PC-3 (cell line): ENCODE measurements around the gene COL25A1. TPM values are rescaled to one million over a fixed set of nuclear protein-coding genes. Genes with fewer than 3 reads are reported as not detected.

ENCODE experiments used
- ATAC-seq: fragments of 200-7000 bp; cut with Tn5 transposase; 2 replicates; pipeline ENCODE4 v1.9.1; 2020; ENCODE audit warnings: mild to moderate bottlenecking, moderate library complexity
- BruUV-seq: library from RNA; stranded (reverse); fragments of 400-500 nt; replicated peaks from 2 replicates; lab custom pipeline; 2021; lab: Mats Ljungman, UMichigan
- CTCF ChIA-PET: fragments of 300-600 bp; sonication (Branson Sonifier 250); formaldehyde crosslinking; loops from one replicate; lab custom pipeline; 2022; ENCODE audit warnings: antibody characterized with exemption; lab: Charles Lee
- POLR2A ChIA-PET: fragments of 300-600 bp; sonication (Branson Sonifier 250); formaldehyde crosslinking; loops from one replicate; lab custom pipeline; 2022; ENCODE audit warnings: antibody characterized with exemption; ENCODE audit not compliant: unreplicated experiment; lab: Charles Lee
- DNase-seq: peaks from one replicate; pipeline ENCODE4 v3.0.0-alpha.2; 2015
- H2AFZ ChIP-seq: fragments of 300-600 bp; sonication (generic); 2 replicates; pipeline ENCODE4 v1.6.0; 2016; ENCODE audit warnings: antibody characterized with exemption, low read length
- H3F3A ChIP-seq: fragments of 300-600 bp; sonication (generic); one replicate; pipeline ENCODE4 v1.6.0; 2017; ENCODE audit warnings: antibody characterized with exemption, low read length, control low read depth, mild to moderate bottlenecking; ENCODE audit not compliant: unreplicated experiment
- H3K27ac ChIP-seq: fragments of 300-600 bp; sonication (generic); 2 replicates; pipeline ENCODE4 v1.5.1; 2016; ENCODE audit warnings: mild to moderate bottlenecking, low read length
- H3K27me3 ChIP-seq: fragments of 300-600 bp; sonication (generic); 2 replicates; pipeline ENCODE4 v1.6.1; 2016; ENCODE audit warnings: low read length, mixed read lengths
- H3K36me3 ChIP-seq: fragments of 300-600 bp; sonication (generic); 2 replicates; pipeline ENCODE4 v1.6.1; 2016; ENCODE audit warnings: low read depth, mixed run types, low read length, mixed read lengths
- H3K4me1 ChIP-seq: fragments of 300-600 bp; sonication (generic); 2 replicates; pipeline ENCODE4 v1.5.1; 2016; ENCODE audit warnings: low read length; ENCODE audit not compliant: insufficient read depth
- H3K4me2 ChIP-seq: fragments of 300-600 bp; sonication (generic); 2 replicates; pipeline ENCODE4 v1.6.0; 2016; ENCODE audit warnings: low read length
- H3K4me3 ChIP-seq: fragments of 300-600 bp; sonication (generic); 2 replicates; pipeline ENCODE4 v1.5.1; 2016; ENCODE audit warnings: mild to moderate bottlenecking, low read length, mixed read lengths
- H3K79me2 ChIP-seq: fragments of 300-600 bp; sonication (generic); 2 replicates; pipeline ENCODE4 v1.6.1; 2017; ENCODE audit warnings: low read length, mixed read lengths
- H3K9ac ChIP-seq: fragments of 300-600 bp; sonication (generic); 2 replicates; pipeline ENCODE4 v1.6.0; 2016; ENCODE audit warnings: mild to moderate bottlenecking, low read length
- H3K9me2 ChIP-seq: fragments of 300-600 bp; sonication (generic); replicated peaks from 2 replicates; pipeline ENCODE4 v1.6.1; 2016; ENCODE audit warnings: mixed run types, low read length, mixed read lengths
- H3K9me3 ChIP-seq: fragments of 300-600 bp; sonication (generic); 2 replicates; pipeline ENCODE4 v1.6.1; 2016; ENCODE audit warnings: low read length, mixed read lengths
- H4K20me1 ChIP-seq: fragments of 300-600 bp; sonication (generic); 2 replicates; pipeline ENCODE4 v1.6.1; 2016; ENCODE audit warnings: low read length, mixed read lengths
- CTCF ChIP-seq: fragments of 300-600 bp; sonication (generic); conservative IDR thresholded peaks from 2 replicates; pipeline ENCODE4 v1.5.1; 2017; ENCODE audit warnings: antibody characterized with exemption, low read depth, mild to moderate bottlenecking, low read length
- EZH2 ChIP-seq: fragments of 300-600 bp; sonication (generic); IDR thresholded peaks from one replicate; pipeline ENCODE4 v1.6.1; 2017; ENCODE audit warnings: antibody characterized with exemption, mild to moderate bottlenecking, low read length; ENCODE audit not compliant: unreplicated experiment
- EZH2phosphoT487 ChIP-seq: fragments of 300-600 bp; sonication (generic); IDR thresholded peaks from 2 replicates; pipeline ENCODE4 v1.6.1; 2018; ENCODE audit warnings: mild to moderate bottlenecking, antibody characterized with exemption, low read length, borderline replicate concordance
- intact Hi-C: fragments of 100-400 bp; cut with micrococcal nuclease; formaldehyde crosslinking; loops from 2 replicates; pipeline ENCODE4 v1.9.0; 2023
- total RNA-seq: library from RNA; depleted of rRNA; stranded (reverse); fragments of >200 nt; gene quantifications from 2 replicates; pipeline ENCODE4 v1.2.3, GENCODE V29; 2014

COL25A1 gene
- total RNA-seq, 1 experiment from 2014 or later = not detected

- intact Hi-C loops = no loop called here
- H3K79me2 ChIP-seq = no peaks in the 10 kb centered on the region
- no peak overlapping the region for H3K9ac ChIP-seq
- no peak overlapping the region for H3K4me2 ChIP-seq
- no peak overlapping the region for H2AFZ ChIP-seq
- no peaks in the 10 kb centered on the region for H4K20me1 ChIP-seq
- ATAC-seq (no peak), DNase-seq (no peak)
- H3F3A ChIP-seq = no peaks in the 10 kb centered on the region
- no peak overlapping the region for H3K27ac ChIP-seq
- no peak overlapping the region for H3K4me3 ChIP-seq
- ChIA-PET POLR2A (interaction anchor here (0.7 kb wide), 1 partner anchor 865 kb away, joined by 3 read pairs; no protein-coding TSS in a partner anchor), CTCF (no interaction called here)
- no peaks in the 10 kb centered on the region for H3K36me3 ChIP-seq
- H3K4me1 ChIP-seq = no peaks in the 10 kb centered on the region
- no peaks in the 10 kb centered on the region for H3K9me3 ChIP-seq
- no TSS peak for BruUV-seq
- H3K27me3 ChIP-seq = peaks cover 23% of the 10 kb centered on the region; the same call in 1 of the 2 replicates
- TF ChIP-seq EZH2phosphoT487 (no peak), CTCF (no peak), EZH2 (no peak)
- H3K9me2 ChIP-seq = no peaks in the 10 kb centered on the region
Measured at GRCh38 chr4:108917255-108917654, 385.2 kb downstream of the COL25A1 start.

DNA sequence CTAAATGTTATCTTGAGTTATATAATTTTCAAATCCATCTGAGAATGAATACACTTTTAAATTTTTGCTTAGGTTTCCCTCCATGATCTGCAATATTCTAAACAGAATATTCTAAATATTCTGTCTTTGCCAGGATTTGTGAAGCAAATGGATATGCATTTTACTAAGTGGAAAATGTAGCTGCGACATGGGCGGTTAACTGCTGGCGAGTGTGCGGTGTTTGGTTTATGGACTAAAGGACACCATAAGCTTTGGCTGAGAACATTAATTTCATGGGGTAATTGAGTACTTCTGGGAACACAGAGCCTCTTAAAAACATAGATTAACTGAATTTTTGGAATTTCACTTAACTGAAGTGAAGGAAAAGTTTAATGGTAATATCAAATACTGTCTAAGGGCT, 385.8 kb downstream of the COL25A1 start:
- Histone ChIP-seq H3K9ac (no peak overlapping the region), H3K9me2 (no peaks in the 10 kb centered on the region), H3F3A (no peaks in the 10 kb centered on the region), H4K20me1 (no peaks in the 10 kb centered on the region), H3K27ac (no peak overlapping the region), H3K79me2 (no peaks in the 10 kb centered on the region), H3K36me3 (no peaks in the 10 kb centered on the region), H3K4me2 (no peak overlapping the region), H3K9me3 (no peaks in the 10 kb centered on the region), H2AFZ (no peak overlapping the region), H3K4me3 (no peak overlapping the region), H3K27me3 (peaks cover 25% of the 10 kb centered on the region; the same call in 1 of the 2 replicates), H3K4me1 (no peaks in the 10 kb centered on the region)
- CTCF ChIA-PET = no interaction called here
- no peak for DNase-seq
- no TSS peak for BruUV-seq
- intact Hi-C loops = no loop called here
- TF ChIP-seq EZH2phosphoT487 (no peak), EZH2 (no peak), CTCF (no peak)
- POLR2A ChIA-PET = no interaction called here
- ATAC-seq = no peak

DNA sequence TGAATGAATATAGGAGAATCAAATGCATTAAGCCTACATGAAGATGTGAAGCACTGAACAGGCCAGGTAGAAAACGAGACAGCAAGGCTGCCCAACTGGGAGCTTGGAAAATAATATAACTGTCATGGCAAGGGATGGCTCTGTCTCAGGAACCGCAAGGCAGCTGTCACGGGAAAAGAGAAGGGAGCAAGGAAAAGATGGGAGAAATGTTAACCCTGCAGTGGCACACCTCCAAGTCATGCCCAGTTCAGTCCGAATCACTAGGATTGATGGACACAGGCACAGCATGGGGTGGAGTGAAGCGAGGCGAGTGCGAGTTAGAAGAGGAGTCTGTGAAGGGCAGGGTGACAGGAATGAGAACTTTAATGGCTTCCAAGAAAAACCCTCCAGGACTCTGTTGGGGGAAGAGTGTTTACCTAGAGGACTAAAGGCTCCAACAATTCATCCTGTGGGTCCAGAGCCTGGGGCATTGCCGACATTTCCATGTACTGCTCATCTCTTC, 395.5 kb downstream of the COL25A1 start:
- no peaks in the 10 kb centered on the region for H3K9me2 ChIP-seq
- TF ChIP-seq EZH2phosphoT487 (no peak), EZH2 (no peak), CTCF (no peak)
- no peaks in the 10 kb centered on the region for H3K36me3 ChIP-seq
- H4K20me1 ChIP-seq = no peaks in the 10 kb centered on the region
- DNase-seq = no peak
- no peak overlapping the region for H3K27ac ChIP-seq
- H3K4me2 ChIP-seq = no peak overlapping the region
- ChIA-PET CTCF (no interaction called here), POLR2A (no interaction called here)
- no peaks in the 10 kb centered on the region for H3K79me2 ChIP-seq
- ATAC-seq = no peak
- no TSS peak for BruUV-seq
- H3K9ac ChIP-seq = no peak overlapping the region
- H3K4me3 ChIP-seq = no peak overlapping the region
- intact Hi-C loops = no loop called here
- H2AFZ ChIP-seq = no peak overlapping the region
- H3K4me1 ChIP-seq = no peaks in the 10 kb centered on the region
- H3K27me3 ChIP-seq = peaks cover 56% of the 10 kb centered on the region
- no peaks in the 10 kb centered on the region for H3F3A ChIP-seq
- no peaks in the 10 kb centered on the region for H3K9me3 ChIP-seq
